DMS153 treated with DMSO at 0.1 percent for 48 hours (cell line): Measurements from ENCODE around the gene B9D2.

Experiments
- DNase-seq: peaks from one replicate; lab custom pipeline; 2025; ENCODE audit not compliant: unreplicated experiment; lab: John Stamatoyannopoulos, UW

B9D2 gene

GRCh38 chr19:41311613-41312012 lies 52.3 kb downstream of the B9D2 start:
- no peak for DNase-seq

- no peak for DNase-seq
Observed at GRCh38 chr19:41311072-41311471, 52.9 kb downstream of the B9D2 start.

GRCh38 chr19:41310033-41310831 lies 53.7 kb downstream of the B9D2 start, which contains the start of gene CCDC97:
Gene CCDC97 (plus strand): TSS chr19:41310172. CDS start chr19:41310311, 139 bp downstream.
- DNase-seq: peak; percentile 83

- DNase-seq: peak; percentile 40
Observed at GRCh38 chr19:41309180-41310032, 54.5 kb downstream of the B9D2 start.

- DNase-seq: peak; percentile 55
Observed at GRCh38 chr19:41308450-41309179, 55.3 kb downstream of the B9D2 start.

- DNase-seq: no peak
Observed at GRCh38 chr19:41307954-41308449, 55.9 kb downstream of the B9D2 start.

DNA sequence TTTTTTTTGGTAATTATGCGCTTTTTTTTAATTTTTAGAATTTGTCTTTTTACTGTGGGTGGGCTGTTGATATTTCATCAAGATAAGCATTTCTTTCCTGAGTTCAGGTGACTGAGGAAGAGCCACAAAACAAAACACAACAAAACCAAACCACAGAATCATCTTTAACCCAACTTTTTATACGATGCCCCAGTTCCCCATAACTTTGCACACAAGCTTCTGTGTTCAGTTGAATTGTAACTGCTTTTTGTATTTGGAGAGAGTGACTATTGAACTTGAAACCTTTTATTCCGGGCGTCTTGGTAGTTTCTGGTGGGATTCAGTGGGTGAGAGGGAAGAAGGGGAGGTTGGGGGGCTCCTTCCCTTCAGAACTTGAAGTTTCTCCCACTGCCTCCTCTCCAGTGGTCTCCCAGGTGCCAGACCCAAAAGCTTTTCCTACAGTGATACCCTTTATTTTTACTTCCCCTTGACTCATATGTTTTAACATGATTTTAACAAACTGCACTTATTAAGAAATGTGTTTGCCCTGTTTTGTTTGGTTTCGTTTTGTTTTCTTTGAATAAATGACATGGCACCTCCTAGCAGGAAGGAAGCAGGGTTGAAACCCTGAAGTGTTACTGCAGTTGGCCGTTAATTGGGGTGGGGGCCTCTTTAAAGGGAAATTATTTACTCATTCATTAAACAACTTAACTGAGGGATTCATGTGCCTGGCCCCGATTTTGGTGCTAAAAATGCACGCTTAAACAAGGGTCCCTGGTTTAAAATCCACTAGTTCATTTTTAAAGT lies 56.7 kb downstream of the B9D2 start:
- DNase-seq: no peak

DNA sequence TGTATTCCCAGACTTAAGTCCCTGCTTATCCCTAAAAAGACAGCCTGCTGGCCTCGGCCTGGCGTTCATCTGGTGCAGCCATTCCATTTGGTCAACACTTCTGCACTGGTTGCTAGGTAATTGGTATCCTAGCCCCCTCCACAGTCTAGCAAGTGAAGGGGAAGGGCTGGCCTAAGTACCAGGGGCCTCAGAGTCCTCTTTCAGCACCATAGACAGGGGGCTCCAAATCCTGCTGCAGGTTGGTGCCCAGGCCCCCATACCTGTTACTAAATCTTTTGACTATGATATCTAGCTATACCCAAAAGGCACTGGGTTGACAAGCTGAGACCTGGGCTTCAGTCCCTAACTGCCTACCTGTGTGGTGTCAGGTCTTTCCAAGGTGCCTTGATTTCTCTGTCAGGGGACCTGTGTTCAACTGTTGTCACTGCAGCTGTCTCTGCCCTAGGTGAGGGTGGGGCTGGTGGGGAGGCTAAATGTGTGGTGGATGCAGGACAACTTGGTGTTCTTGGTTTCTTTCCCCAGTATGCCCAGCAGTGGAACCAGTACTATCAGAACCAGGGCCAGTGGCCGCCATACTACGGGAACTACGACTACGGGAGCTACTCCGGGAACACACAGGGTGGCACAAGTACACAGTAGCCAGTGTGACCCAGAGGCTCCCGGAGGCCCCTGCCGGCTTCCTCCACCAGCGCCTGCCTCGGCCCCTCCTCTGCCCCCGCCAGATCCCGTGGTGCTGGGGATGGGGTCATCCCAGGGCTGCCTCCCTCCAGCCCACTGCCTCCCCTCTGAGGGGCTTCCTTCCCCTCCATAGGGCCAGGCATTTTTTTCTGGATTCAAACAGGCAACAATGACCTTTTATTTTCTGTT lies 57.8 kb downstream of the B9D2 start:
- DNase-seq: no peak

- no peak for DNase-seq
Observed at GRCh38 chr19:41304706-41305483, 59.1 kb downstream of the B9D2 start.
